Hepatocyte (in vitro differentiated cells): ENCODE measurements around the gene RPTN. TPM values are rescaled to one million over a fixed set of nuclear protein-coding genes. Genes with fewer than 3 reads are reported as not detected.
"Not testable (repeated sequence)": the region's sequence is repeated elsewhere in the genome, so short reads cannot be mapped to it uniquely, and the experiment has no call there.

Source experiments
- DNase-seq: peaks from one replicate; pipeline ENCODE4 v3.0.0-alpha.2; 2016; ENCODE audit warnings: low spot score
- H2AFZ ChIP-seq: fragments of 200-600 bp; sonication (generic); 2 replicates; pipeline ENCODE4 v1.6.0; 2016; ENCODE audit warnings: antibody characterized with exemption, mild to moderate bottlenecking
- H3K27ac ChIP-seq: fragments of 200-600 bp; sonication (generic); 2 replicates; pipeline ENCODE4 v1.5.1; 2016; ENCODE audit warnings: mild to moderate bottlenecking
- H3K27me3 ChIP-seq: fragments of 200-600 bp; sonication (generic); 2 replicates; pipeline ENCODE4 v1.6.1; 2016
- H3K36me3 ChIP-seq: fragments of 200-600 bp; sonication (generic); replicated peaks from 2 replicates; pipeline ENCODE4 v1.5.1; 2016; ENCODE audit warnings: low read depth; ENCODE audit not compliant: insufficient read depth
- H3K4me1 ChIP-seq: fragments of 200-600 bp; sonication (generic); 2 replicates; pipeline ENCODE4 v1.5.1; 2016; ENCODE audit warnings: mild to moderate bottlenecking, moderate library complexity; ENCODE audit not compliant: insufficient read depth
- H3K4me2 ChIP-seq: fragments of 200-600 bp; sonication (generic); 2 replicates; pipeline ENCODE4 v1.6.0; 2016
- H3K4me3 ChIP-seq: fragments of 200-600 bp; sonication (generic); 2 replicates; pipeline ENCODE4 v1.5.1; 2016; ENCODE audit warnings: mild to moderate bottlenecking
- H3K79me2 ChIP-seq: fragments of 200-600 bp; sonication (generic); 2 replicates; pipeline ENCODE4 v1.6.0; 2017; ENCODE audit warnings: mild to moderate bottlenecking
- H3K9me2 ChIP-seq: fragments of 200-600 bp; sonication (generic); replicated peaks from 2 replicates; pipeline ENCODE4 v1.6.0; 2017; ENCODE audit warnings: mild to moderate bottlenecking; ENCODE audit not compliant: insufficient read depth
- H3K9me3 ChIP-seq: fragments of 200-600 bp; sonication (generic); 2 replicates; pipeline ENCODE4 v1.5.1; 2016; ENCODE audit warnings: low read depth, mild to moderate bottlenecking
- H4K20me1 ChIP-seq: fragments of 200-600 bp; sonication (generic); 2 replicates; pipeline ENCODE4 v1.6.0; 2016; ENCODE audit warnings: mild to moderate bottlenecking; ENCODE audit not compliant: insufficient read depth, poor library complexity, severe bottlenecking
- EZH2 ChIP-seq: fragments of 200-600 bp; sonication (generic); IDR thresholded peaks from 2 replicates; pipeline ENCODE4 v1.6.1; 2016; ENCODE audit warnings: antibody characterized with exemption, mild to moderate bottlenecking, borderline replicate concordance
- EZH2phosphoT487 ChIP-seq: fragments of 200-600 bp; sonication (generic); IDR thresholded peaks from one replicate; pipeline ENCODE4 v1.6.1; 2018; ENCODE audit warnings: antibody characterized with exemption, mild to moderate bottlenecking, low read depth, moderate library complexity; ENCODE audit not compliant: unreplicated experiment, severe bottlenecking
- WGBS: methylation state at CpG from one replicate; pipeline ENCODE4 v1.1.6; 2016; ENCODE audit warnings: low lambda C conversion rate; ENCODE audit errors: missing lambda C conversion rate; 5-methylcytosine and 5-hydroxymethylcytosine counted together
- polyA plus RNA-seq: library from polyadenylated mRNA; unstranded; fragments of >200 nt; fragmentation: Nextera tagmentation; extraction: Ambion mirVana; gene quantifications from 2 replicates; pipeline ENCODE4 v1.2.1, GENCODE V29; 2016
- total RNA-seq: library from RNA; depleted of rRNA; stranded (reverse); fragments of >200 nt; gene quantifications from 2 replicates; pipeline ENCODE4 v1.2.3, GENCODE V29; 2014
- TF ChIP-seq, protein P1 (sequence below): fragments of 200-600 bp; sonication (generic); IDR thresholded peaks from 2 replicates; pipeline ENCODE4 v1.5.1; 2016; ENCODE audit warnings: antibody characterized with exemption, mild to moderate bottlenecking; ENCODE audit not compliant: poor library complexity

RPTN gene
- total and polyA plus RNA-seq, 2 experiments from 2014 or later = not detected

DNA sequence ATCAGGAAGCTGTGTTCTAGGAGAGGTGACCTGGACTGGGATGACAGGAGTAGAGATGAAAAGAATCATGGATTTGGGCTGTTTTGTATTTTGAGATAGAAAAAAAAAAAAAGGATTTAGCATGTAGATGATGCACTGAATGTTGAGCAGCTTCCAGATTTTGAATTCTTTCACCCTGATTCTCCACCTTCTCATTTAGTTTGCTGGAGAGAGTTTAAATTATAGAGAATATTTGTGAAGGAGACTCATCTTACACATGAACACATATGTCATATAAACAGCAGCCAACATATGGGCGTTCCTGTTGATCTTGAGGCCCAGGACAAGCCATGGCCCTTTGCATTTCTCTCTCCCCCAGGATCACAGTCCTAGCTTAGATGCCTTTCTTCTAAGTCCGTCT lies 7.4 kb downstream of the RPTN start:
- no peak for DNase-seq
- no peaks in the 10 kb centered on the region for H3K27me3 ChIP-seq
- no peaks in the 10 kb centered on the region for H4K20me1 ChIP-seq
- 36% methylated on average over 2 of the region's 2 CpGs for WGBS
- H3K9me2 ChIP-seq = no peaks in the 10 kb centered on the region
- H3K36me3 ChIP-seq = no peaks in the 10 kb centered on the region
- TF ChIP-seq EZH2phosphoT487 (no peak), EZH2 (no peak)
- TF ChIP-seq, protein P1, sequence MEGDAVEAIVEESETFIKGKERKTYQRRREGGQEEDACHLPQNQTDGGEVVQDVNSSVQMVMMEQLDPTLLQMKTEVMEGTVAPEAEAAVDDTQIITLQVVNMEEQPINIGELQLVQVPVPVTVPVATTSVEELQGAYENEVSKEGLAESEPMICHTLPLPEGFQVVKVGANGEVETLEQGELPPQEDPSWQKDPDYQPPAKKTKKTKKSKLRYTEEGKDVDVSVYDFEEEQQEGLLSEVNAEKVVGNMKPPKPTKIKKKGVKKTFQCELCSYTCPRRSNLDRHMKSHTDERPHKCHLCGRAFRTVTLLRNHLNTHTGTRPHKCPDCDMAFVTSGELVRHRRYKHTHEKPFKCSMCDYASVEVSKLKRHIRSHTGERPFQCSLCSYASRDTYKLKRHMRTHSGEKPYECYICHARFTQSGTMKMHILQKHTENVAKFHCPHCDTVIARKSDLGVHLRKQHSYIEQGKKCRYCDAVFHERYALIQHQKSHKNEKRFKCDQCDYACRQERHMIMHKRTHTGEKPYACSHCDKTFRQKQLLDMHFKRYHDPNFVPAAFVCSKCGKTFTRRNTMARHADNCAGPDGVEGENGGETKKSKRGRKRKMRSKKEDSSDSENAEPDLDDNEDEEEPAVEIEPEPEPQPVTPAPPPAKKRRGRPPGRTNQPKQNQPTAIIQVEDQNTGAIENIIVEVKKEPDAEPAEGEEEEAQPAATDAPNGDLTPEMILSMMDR = no peak
- H3K4me3 ChIP-seq = no peak overlapping the region
- H2AFZ ChIP-seq = no peak overlapping the region
- H3K4me2 ChIP-seq = no peak overlapping the region
- H3K27ac ChIP-seq = no peak overlapping the region
- H3K9me3 ChIP-seq = no peaks in the 10 kb centered on the region
- H3K4me1 ChIP-seq = no peaks in the 10 kb centered on the region
- no peaks in the 10 kb centered on the region for H3K79me2 ChIP-seq

DNA sequence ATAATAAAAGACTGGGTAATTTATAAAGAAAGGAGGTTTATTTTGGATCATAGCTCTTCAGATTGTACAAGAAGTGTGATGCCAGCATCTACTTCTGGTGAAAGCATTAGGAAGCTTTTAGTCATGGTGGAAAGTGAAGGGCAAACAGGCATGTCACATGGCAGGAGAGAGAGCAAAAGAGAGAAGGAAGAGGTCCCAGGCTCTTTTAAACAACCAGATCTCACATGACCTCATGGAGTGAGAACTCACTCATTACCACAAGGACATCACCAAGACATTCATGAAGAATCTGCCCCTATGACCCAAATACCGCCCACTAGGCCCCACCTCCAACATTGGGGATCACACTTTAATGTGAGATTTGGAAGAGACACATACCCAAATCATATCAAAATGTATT lies 10.0 kb downstream of the RPTN start:
- 27% methylated on average over 1 of the region's 1 CpG for WGBS
- Histone ChIP-seq H4K20me1 (no peaks in the 10 kb centered on the region), H3K79me2 (no peaks in the 10 kb centered on the region), H3K4me3 (no peak overlapping the region), H3K9me3 (no peaks in the 10 kb centered on the region), H3K27ac (no peak overlapping the region), H2AFZ (no peak overlapping the region), H3K27me3 (no peaks in the 10 kb centered on the region), H3K4me1 (no peaks in the 10 kb centered on the region), H3K36me3 (no peaks in the 10 kb centered on the region), H3K4me2 (no peak overlapping the region), H3K9me2 (no peaks in the 10 kb centered on the region)
- no peak for TF ChIP-seq EZH2phosphoT487
- no peak for TF ChIP-seq EZH2
- TF ChIP-seq, protein P1 = no peak
- DNase-seq = no peak

DNA sequence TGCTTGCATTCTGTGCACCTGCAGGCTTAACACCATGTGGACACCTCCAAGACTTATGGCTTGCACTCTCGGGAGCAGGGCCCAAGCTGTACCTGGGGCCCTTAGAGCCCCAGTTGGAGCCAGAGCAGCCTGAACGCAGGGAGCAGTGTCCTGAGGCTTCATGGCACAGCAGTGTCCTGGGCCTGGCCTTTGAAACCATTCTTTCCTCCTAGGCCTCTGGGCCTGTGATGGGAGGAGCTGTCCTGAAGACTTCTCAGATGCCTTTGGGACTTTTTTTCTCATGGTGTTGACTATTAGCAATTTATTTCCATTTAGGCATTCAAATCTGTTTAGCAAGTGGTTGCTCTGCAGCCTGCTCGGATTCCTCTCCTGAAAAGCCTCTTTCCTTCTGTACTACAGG lies 11.0 kb downstream of the RPTN start:
- H3K9me3 ChIP-seq = no peaks in the 10 kb centered on the region
- no peaks in the 10 kb centered on the region for H3K4me1 ChIP-seq
- no peaks in the 10 kb centered on the region for H3K36me3 ChIP-seq
- H3K79me2 ChIP-seq = no peaks in the 10 kb centered on the region
- no peaks in the 10 kb centered on the region for H3K9me2 ChIP-seq
- 44% methylated on average over 3 of the region's 3 CpGs for WGBS
- TF ChIP-seq, protein P1 = no peak
- TF ChIP-seq EZH2phosphoT487 (no peak), EZH2 (no peak)
- H3K27me3 ChIP-seq = no peaks in the 10 kb centered on the region
- H3K4me2 ChIP-seq = no peak overlapping the region
- no peaks in the 10 kb centered on the region for H4K20me1 ChIP-seq
- H2AFZ ChIP-seq = no peak overlapping the region
- H3K4me3 ChIP-seq = no peak overlapping the region
- no peak for DNase-seq
- no peak overlapping the region for H3K27ac ChIP-seq

GRCh38 chr1:152145769-152146168 lies 13.3 kb downstream of the RPTN start:
- H3K27ac ChIP-seq = no peak overlapping the region
- H3K36me3 ChIP-seq = no peaks in the 10 kb centered on the region
- H3K27me3 ChIP-seq = no peaks in the 10 kb centered on the region
- H2AFZ ChIP-seq = no peak overlapping the region
- H3K79me2 ChIP-seq = no peaks in the 10 kb centered on the region
- DNase-seq = no peak
- H3K9me2 ChIP-seq = no peaks in the 10 kb centered on the region
- H3K4me2 ChIP-seq = no peak overlapping the region
- TF ChIP-seq, protein P1 = no peak
- TF ChIP-seq EZH2 = no peak
- no peak for TF ChIP-seq EZH2phosphoT487
- H3K9me3 ChIP-seq = no peaks in the 10 kb centered on the region
- H3K4me1 ChIP-seq = no peaks in the 10 kb centered on the region
- no peaks in the 10 kb centered on the region for H4K20me1 ChIP-seq
- H3K4me3 ChIP-seq = no peak overlapping the region
- WGBS = 76% methylated on average over 4 of the region's 4 CpGs

DNA sequence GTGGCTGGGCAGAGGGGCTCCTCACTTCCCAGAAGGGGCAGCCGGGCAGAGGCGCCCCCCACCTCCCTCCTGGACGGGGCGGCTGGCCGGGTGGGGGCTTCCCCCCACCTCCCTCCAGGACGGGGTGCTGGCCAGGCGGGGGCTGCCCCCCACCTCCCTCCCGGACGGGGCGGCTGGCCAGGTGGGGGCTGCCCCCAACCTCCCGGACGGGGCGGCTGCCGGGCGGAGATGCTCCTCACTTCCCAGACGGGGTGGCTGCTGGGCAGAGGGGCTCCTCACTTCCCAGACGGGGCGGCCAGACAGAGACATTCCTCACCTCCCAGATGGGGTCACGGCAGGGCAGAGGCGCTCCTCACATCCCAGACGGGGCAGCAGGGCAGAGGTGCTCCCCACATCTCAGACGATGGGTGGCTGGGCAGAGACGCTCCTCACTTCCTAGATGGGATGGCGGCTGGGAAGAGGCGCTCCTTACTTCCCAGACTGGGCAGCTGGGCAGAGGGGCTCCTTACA lies 14.3 kb downstream of the RPTN start:
- not testable (repeated sequence) for H3K79me2 ChIP-seq, H3K9me2 ChIP-seq, H4K20me1 ChIP-seq, DNase-seq, H3K4me3 ChIP-seq, H3K9me3 ChIP-seq, H3K36me3 ChIP-seq, H3K27me3 ChIP-seq, H3K4me1 ChIP-seq, H3K27ac ChIP-seq, H3K4me2 ChIP-seq, H2AFZ ChIP-seq
- 93% methylated on average over 7 of the region's 25 CpGs for WGBS
